ENCODE results near the gene PRSS48. TPM values are rescaled to one million over a fixed set of nuclear protein-coding genes. Genes with fewer than 3 reads are reported as not detected.
"Not testable (repeated sequence)": the region's sequence is repeated elsewhere in the genome, so short reads cannot be mapped to it uniquely, and the experiment has no call there.

PRSS48 gene
- total and polyA plus RNA-seq, 4 donors, result 0.21 TPM; not detected in 3

- H3K4me1 ChIP-seq (ENCODE audit: control insufficient read depth, insufficient read depth, low read length), result peaks cover 3% of the 10 kb centered on the region
- WGBS (ENCODE audit: insufficient coverage), result 97% methylated on average over 4 of the region's 6 CpGs
- no peak for DNase-seq (ENCODE audit: low read depth in 4 of 6, low spot score in 6 of 6)
These were observed 36.5 kb downstream of the PRSS48 start for GRCh38 chr4:151313306-151314009.

GRCh38 chr4:151314010-151314355, 37.0 kb downstream of the PRSS48 start:
- no peaks in the 10 kb centered on the region for H3K9me3 ChIP-seq (ENCODE audit: control insufficient read depth, insufficient read depth, low read length)
- DNase-seq (ENCODE audit: low read depth in 4 of 6, low spot score in 6 of 6), result peak in 2 of 6 donors; percentile 16 to 24
- H3K36me3 ChIP-seq (ENCODE audit: control insufficient read depth, insufficient read depth, low read length), result no peaks in the 10 kb centered on the region
- WGBS (ENCODE audit: insufficient coverage), result 30% methylated on average over 1 of the region's 1 CpG
- H3K27ac ChIP-seq (ENCODE audit: low read depth, low read length), result no peak overlapping the region
- H3K4me3 ChIP-seq (ENCODE audit: low read depth, low read length), result no peak overlapping the region
- H3K27me3 ChIP-seq (ENCODE audit: control insufficient read depth, insufficient read depth, low read length), result no peaks in the 10 kb centered on the region
- H3K4me1 ChIP-seq (ENCODE audit: control insufficient read depth, insufficient read depth, low read length), result peaks cover 3% of the 10 kb centered on the region

More at GRCh38 chr4:151313306-151314009, 36.5 kb downstream of the PRSS48 start:
- Histone ChIP-seq H3K9me3 (ENCODE audit: control insufficient read depth, insufficient read depth, low read length) (no peaks in the 10 kb centered on the region), H3K36me3 (ENCODE audit: control insufficient read depth, insufficient read depth, low read length) (no peaks in the 10 kb centered on the region), H3K4me3 (ENCODE audit: low read depth, low read length) (no peak overlapping the region), H3K27ac (ENCODE audit: low read depth, low read length) (no peak overlapping the region), H3K27me3 (ENCODE audit: control insufficient read depth, insufficient read depth, low read length) (no peaks in the 10 kb centered on the region)

DNA sequence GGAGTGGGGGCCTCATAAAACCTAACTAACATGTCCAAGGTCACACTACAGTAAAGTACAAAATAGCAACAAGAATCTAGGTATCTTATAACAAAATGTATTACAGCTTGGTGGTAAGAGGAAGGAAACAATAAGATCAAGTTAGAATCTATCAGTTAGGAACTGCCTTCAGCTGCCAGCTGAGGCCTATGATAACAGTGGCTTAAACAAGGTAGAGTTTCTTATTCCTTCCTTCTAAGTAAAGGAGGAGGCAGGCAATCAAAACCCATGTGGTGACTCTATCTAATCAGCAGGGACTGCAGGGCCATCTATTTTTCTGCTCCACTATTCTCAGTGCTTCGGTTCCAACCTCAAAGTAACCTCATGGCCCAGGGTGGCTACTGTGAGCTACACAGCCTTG, 37.5 kb downstream of the PRSS48 start:
- Histone ChIP-seq H3K4me3 (ENCODE audit: low read depth, low read length) (no peak overlapping the region), H3K27me3 (ENCODE audit: control insufficient read depth, insufficient read depth, low read length) (no peaks in the 10 kb centered on the region), H3K9me3 (ENCODE audit: control insufficient read depth, insufficient read depth, low read length) (no peaks in the 10 kb centered on the region), H3K36me3 (ENCODE audit: control insufficient read depth, insufficient read depth, low read length) (no peaks in the 10 kb centered on the region), H3K4me1 (ENCODE audit: control insufficient read depth, insufficient read depth, low read length) (peaks cover 3% of the 10 kb centered on the region), H3K27ac (ENCODE audit: low read depth, low read length) (no peak overlapping the region)
- DNase-seq (ENCODE audit: low read depth in 4 of 6, low spot score in 6 of 6), result no peak
- WGBS (ENCODE audit: insufficient coverage), result no CpG with 5 or more reads among the region's 1 CpG

DNA sequence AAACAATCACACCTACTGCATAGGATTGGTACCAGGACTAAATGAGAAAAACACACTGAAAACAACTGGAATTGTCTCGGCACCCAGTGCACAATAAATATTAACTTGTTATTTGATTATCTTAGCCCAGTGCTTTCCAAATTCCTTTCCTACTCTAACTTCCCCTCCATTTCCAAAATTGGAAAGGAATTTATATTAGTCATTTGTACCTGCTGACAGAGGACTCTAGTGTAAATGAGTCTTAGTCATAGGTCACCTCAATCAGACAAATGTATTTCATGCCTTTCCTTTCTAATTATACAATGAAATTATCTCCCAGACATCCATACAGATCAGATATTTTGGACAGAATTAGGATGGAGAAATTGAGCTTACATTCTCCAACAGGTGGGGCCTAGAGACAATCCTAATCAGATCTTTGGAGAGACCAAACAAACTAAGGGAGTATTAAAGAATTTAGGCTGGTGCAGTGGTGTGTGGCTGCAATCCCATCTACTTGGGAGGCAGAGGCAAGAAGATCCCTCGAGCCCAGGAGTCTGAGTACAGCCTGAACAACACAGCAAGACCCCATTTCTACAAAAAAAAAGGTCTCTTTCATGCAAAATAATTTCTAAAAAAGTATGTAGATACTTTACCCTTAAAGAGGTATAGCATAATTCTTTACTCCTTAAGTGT, 38.4 kb downstream of the PRSS48 start:
- no peak overlapping the region for H3K27ac ChIP-seq (ENCODE audit: low read depth, low read length)
- peaks cover 3% of the 10 kb centered on the region for H3K4me1 ChIP-seq (ENCODE audit: control insufficient read depth, insufficient read depth, low read length)
- H3K27me3 ChIP-seq (ENCODE audit: control insufficient read depth, insufficient read depth, low read length), result no peaks in the 10 kb centered on the region
- no peaks in the 10 kb centered on the region for H3K36me3 ChIP-seq (ENCODE audit: control insufficient read depth, insufficient read depth, low read length)
- no peaks in the 10 kb centered on the region for H3K9me3 ChIP-seq (ENCODE audit: control insufficient read depth, insufficient read depth, low read length)
- H3K4me3 ChIP-seq (ENCODE audit: low read depth, low read length), result no peak overlapping the region
- no peak for DNase-seq (ENCODE audit: low read depth in 4 of 6, low spot score in 6 of 6)
- WGBS (ENCODE audit: insufficient coverage), result no CpG with 5 or more reads among the region's 2 CpGs

DNA sequence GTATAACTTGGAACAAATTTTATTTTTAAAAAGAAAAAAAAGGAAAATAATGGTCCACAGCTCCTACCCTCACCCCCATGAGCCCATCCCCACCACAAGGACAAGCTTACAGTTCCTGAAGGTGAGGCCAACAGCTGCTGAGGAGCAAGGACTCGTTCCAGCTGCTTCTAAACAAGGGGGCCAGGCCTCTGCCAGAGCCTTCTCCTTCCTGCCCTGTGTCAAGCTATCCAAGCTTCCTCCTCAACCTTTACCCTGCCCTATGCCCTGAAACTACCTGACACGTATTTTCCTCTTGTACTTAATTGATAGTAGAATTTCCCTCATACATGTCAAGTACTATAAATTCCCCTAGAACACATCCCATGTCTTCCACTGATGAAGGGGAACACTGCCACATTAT, 39.7 kb downstream of the PRSS48 start:
- no peak for DNase-seq (ENCODE audit: low read depth in 4 of 6, low spot score in 6 of 6)
- H3K4me1 ChIP-seq (ENCODE audit: control insufficient read depth, insufficient read depth, low read length), result peaks cover 3% of the 10 kb centered on the region
- 58% methylated on average over 1 of the region's 2 CpGs for WGBS (ENCODE audit: insufficient coverage)
- H3K9me3 ChIP-seq (ENCODE audit: control insufficient read depth, insufficient read depth, low read length), result no peaks in the 10 kb centered on the region
- H3K4me3 ChIP-seq (ENCODE audit: low read depth, low read length), result no peak overlapping the region
- H3K27me3 ChIP-seq (ENCODE audit: control insufficient read depth, insufficient read depth, low read length), result no peaks in the 10 kb centered on the region
- no peaks in the 10 kb centered on the region for H3K36me3 ChIP-seq (ENCODE audit: control insufficient read depth, insufficient read depth, low read length)
- no peak overlapping the region for H3K27ac ChIP-seq (ENCODE audit: low read depth, low read length)

DNA sequence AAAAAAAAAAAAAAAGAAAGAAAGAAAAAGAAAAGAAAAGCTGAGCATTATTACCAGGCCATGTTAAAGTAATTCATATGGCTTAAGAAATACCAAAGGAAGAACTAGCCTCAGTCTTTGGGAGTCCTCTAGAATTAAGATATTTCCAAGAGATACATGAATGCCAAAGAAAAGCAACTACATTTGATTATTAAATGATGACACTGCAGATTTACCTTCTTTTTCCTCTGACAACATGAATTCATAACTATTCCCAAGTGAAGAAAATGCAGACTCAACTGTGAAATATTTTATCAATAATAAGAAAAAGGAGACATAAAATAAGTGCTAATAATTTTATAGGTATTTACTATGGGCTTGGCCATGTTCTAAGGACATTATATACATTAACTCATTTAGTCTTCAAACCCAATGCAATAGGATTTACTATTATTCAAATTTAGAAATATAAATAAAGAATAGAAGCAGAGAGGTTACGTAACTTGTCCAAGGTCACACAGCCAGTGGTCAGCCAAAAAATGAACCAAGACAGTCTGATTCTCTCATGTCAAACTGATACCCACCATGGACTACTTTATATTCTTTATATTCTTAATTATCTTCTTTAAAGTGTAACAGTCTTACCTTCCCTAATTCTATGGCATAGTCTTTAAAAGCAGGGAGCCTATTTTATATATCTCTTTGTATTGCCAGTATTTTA, 41.5 kb downstream of the PRSS48 start:
- Histone ChIP-seq H3K4me1 (ENCODE audit: control insufficient read depth, insufficient read depth, low read length) (peaks cover 3% of the 10 kb centered on the region), H3K36me3 (ENCODE audit: control insufficient read depth, insufficient read depth, low read length) (no peaks in the 10 kb centered on the region), H3K27me3 (ENCODE audit: control insufficient read depth, insufficient read depth, low read length) (no peaks in the 10 kb centered on the region), H3K4me3 (ENCODE audit: low read depth, low read length) (no peak overlapping the region), H3K27ac (ENCODE audit: low read depth, low read length) (no peak overlapping the region), H3K9me3 (ENCODE audit: control insufficient read depth, insufficient read depth, low read length) (no peaks in the 10 kb centered on the region)
- no peak for DNase-seq (ENCODE audit: low read depth in 4 of 6, low spot score in 6 of 6)
- no CpG with 5 or more reads among the region's 1 CpG for WGBS (ENCODE audit: insufficient coverage)

DNA sequence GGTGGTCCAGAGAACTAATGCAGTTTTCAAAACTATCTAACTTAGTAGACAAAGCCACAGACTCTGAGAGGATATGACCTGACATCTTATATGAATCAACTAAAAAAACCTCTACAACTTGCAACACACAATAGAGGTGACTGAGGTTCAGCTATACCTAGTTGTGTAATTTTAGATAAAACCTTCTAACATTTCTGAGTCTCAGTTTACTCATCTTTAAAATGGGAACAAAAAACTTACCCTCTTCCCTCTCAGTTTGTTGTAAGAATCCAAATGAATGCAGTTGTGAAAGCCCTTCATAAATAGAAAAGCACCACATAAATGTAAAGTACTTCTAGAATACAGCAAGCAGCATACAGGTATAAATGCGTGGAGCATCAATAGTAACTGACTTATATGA, 42.5 kb downstream of the PRSS48 start:
- Histone ChIP-seq H3K27ac (ENCODE audit: low read depth, low read length) (no peak overlapping the region), H3K36me3 (ENCODE audit: control insufficient read depth, insufficient read depth, low read length) (no peaks in the 10 kb centered on the region), H3K4me3 (ENCODE audit: low read depth, low read length) (no peak overlapping the region), H3K9me3 (ENCODE audit: control insufficient read depth, insufficient read depth, low read length) (no peaks in the 10 kb centered on the region), H3K4me1 (ENCODE audit: control insufficient read depth, insufficient read depth, low read length) (peaks cover 3% of the 10 kb centered on the region), H3K27me3 (ENCODE audit: control insufficient read depth, insufficient read depth, low read length) (no peaks in the 10 kb centered on the region)
- no CpG with 5 or more reads among the region's 1 CpG for WGBS (ENCODE audit: insufficient coverage)
- no peak for DNase-seq (ENCODE audit: low read depth in 4 of 6, low spot score in 6 of 6)

GRCh38 chr4:151321586-151321985, 44.6 kb downstream of the PRSS48 start:
- H3K4me1 ChIP-seq (ENCODE audit: control insufficient read depth, insufficient read depth, low read length), result peaks cover 7% of the 10 kb centered on the region
- DNase-seq (ENCODE audit: low read depth in 4 of 6, low spot score in 6 of 6), result no peak
- no peaks in the 10 kb centered on the region for H3K9me3 ChIP-seq (ENCODE audit: control insufficient read depth, insufficient read depth, low read length)
- no peaks in the 10 kb centered on the region for H3K27me3 ChIP-seq (ENCODE audit: control insufficient read depth, insufficient read depth, low read length)
- no peak overlapping the region for H3K27ac ChIP-seq (ENCODE audit: low read depth, low read length)
- no peak overlapping the region for H3K4me3 ChIP-seq (ENCODE audit: low read depth, low read length)
- H3K36me3 ChIP-seq (ENCODE audit: control insufficient read depth, insufficient read depth, low read length), result no peaks in the 10 kb centered on the region
- WGBS (ENCODE audit: insufficient coverage), result no CpG with 5 or more reads among the region's 1 CpG

DNA sequence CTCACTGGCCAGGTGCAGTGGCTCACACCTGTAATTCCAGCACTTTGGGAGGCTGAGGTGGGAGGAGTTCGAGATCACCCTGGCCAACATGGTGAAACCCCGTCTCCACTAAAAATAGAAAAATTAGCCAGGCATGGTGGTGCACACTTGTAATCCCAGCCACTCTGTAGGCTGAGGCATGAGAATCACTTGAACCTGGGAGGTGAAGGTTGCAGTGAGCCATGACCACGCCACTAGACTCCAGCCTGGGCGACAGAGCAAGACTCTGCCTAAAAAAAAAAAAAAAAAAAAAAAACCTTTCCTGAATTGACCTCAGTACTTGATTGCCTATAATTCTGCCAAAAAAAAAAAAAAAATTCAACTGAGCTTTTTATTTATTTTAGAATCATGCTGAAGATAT, 45.2 kb downstream of the PRSS48 start:
- WGBS (ENCODE audit: insufficient coverage), result no CpG with 5 or more reads among the region's 4 CpGs
- not testable (repeated sequence) for H3K27me3 ChIP-seq (ENCODE audit: control insufficient read depth, insufficient read depth, low read length); H3K36me3 ChIP-seq (ENCODE audit: control insufficient read depth, insufficient read depth, low read length); DNase-seq (ENCODE audit: low read depth in 4 of 6, low spot score in 6 of 6); H3K9me3 ChIP-seq (ENCODE audit: control insufficient read depth, insufficient read depth, low read length); H3K27ac ChIP-seq (ENCODE audit: low read depth, low read length); H3K4me1 ChIP-seq (ENCODE audit: control insufficient read depth, insufficient read depth, low read length)
- peak overlapping the region; percentile 76 for H3K4me3 ChIP-seq (ENCODE audit: low read depth, low read length)

- H3K4me1 ChIP-seq (ENCODE audit: control insufficient read depth, insufficient read depth, low read length), result peaks cover 6% of the 10 kb centered on the region
- H3K4me3 ChIP-seq (ENCODE audit: low read depth, low read length), result peak overlapping the region; percentile 76
- no peak for DNase-seq (ENCODE audit: low read depth in 4 of 6, low spot score in 6 of 6)
- H3K9me3 ChIP-seq (ENCODE audit: control insufficient read depth, insufficient read depth, low read length), result no peaks in the 10 kb centered on the region
- no peaks in the 10 kb centered on the region for H3K36me3 ChIP-seq (ENCODE audit: control insufficient read depth, insufficient read depth, low read length)
- no peak overlapping the region for H3K27ac ChIP-seq (ENCODE audit: low read depth, low read length)
- no peaks in the 10 kb centered on the region for H3K27me3 ChIP-seq (ENCODE audit: control insufficient read depth, insufficient read depth, low read length)
These were observed 45.6 kb downstream of the PRSS48 start for GRCh38 chr4:151322570-151322969.
